ENCODE measurements around the gene SPTB.
A peak's percentile ranks its signal among the peaks of the same experiment; 100 is the strongest.

The SPTB gene

GRCh38 chr14:64729386-64730060 lies 150.2 kb downstream of the SPTB start:
- Histone ChIP-seq H3K27ac (no peak overlapping the region), H3K4me3 (no peak overlapping the region), H3K36me3 (peaks cover 21% of the 10 kb centered on the region), H4K20me1 (peaks cover 16% of the 10 kb centered on the region), H3K9me3 (no peaks in the 10 kb centered on the region), H3K4me2 (peak overlapping the region; percentile 39), H3K9ac (no peak overlapping the region), H3K27me3 (no peaks in the 10 kb centered on the region), H3K4me1 (peaks cover 51% of the 10 kb centered on the region)
- 0 out of 2 replicates have a peak, but pooled peaks have one; percentile 22 for TF ChIP-seq Cebpa-rat (IDR thresholded peaks at IDR 0.05)

GRCh38 chr14:64728856-64729255 lies 150.9 kb downstream of the SPTB start:
- H3K4me2 ChIP-seq = no peak overlapping the region
- no peaks in the 10 kb centered on the region for H3K27me3 ChIP-seq
- H3K27ac ChIP-seq = no peak overlapping the region
- H3K36me3 ChIP-seq = peaks cover 21% of the 10 kb centered on the region
- no peak overlapping the region for H3K9ac ChIP-seq
- no peaks in the 10 kb centered on the region for H3K9me3 ChIP-seq
- peaks cover 16% of the 10 kb centered on the region for H4K20me1 ChIP-seq
- no peak for TF ChIP-seq Cebpa-rat (IDR thresholded peaks at IDR 0.05)
- H3K4me1 ChIP-seq = peaks cover 53% of the 10 kb centered on the region
- H3K4me3 ChIP-seq = no peak overlapping the region

- Histone ChIP-seq H3K27me3 (no peaks in the 10 kb centered on the region), H3K9ac (no peak overlapping the region), H4K20me1 (peaks cover 16% of the 10 kb centered on the region), H3K9me3 (no peaks in the 10 kb centered on the region), H3K27ac (no peak overlapping the region), H3K4me3 (no peak overlapping the region), H3K4me1 (peaks cover 54% of the 10 kb centered on the region), H3K36me3 (peaks cover 17% of the 10 kb centered on the region), H3K4me2 (no peak overlapping the region)
- TF ChIP-seq Cebpa-rat (IDR thresholded peaks at IDR 0.05) = no peak
These were observed 151.6 kb downstream of the SPTB start for GRCh38 chr14:64728106-64728505.

GRCh38 chr14:64727551-64728071 lies 152.1 kb downstream of the SPTB start:
- Histone ChIP-seq H3K27ac (no peak overlapping the region), H3K4me3 (no peak overlapping the region), H3K36me3 (peaks cover 12% of the 10 kb centered on the region), H4K20me1 (peaks cover 16% of the 10 kb centered on the region), H3K9ac (no peak overlapping the region), H3K27me3 (no peaks in the 10 kb centered on the region), H3K4me1 (peaks cover 59% of the 10 kb centered on the region), H3K9me3 (no peaks in the 10 kb centered on the region), H3K4me2 (no peak overlapping the region)
- TF ChIP-seq Cebpa-rat (IDR thresholded peaks at IDR 0.05) = no peak

GRCh38 chr14:64726585-64726890 lies 153.2 kb downstream of the SPTB start:
- Histone ChIP-seq H3K4me2 (peak overlapping the region; percentile 81), H3K36me3 (peaks cover 6% of the 10 kb centered on the region; the same call in 1 of the 2 replicates), H3K4me3 (no peak overlapping the region), H3K9ac (no peak overlapping the region), H3K27ac (no peak overlapping the region), H4K20me1 (peaks cover 16% of the 10 kb centered on the region), H3K9me3 (no peaks in the 10 kb centered on the region), H3K27me3 (no peaks in the 10 kb centered on the region), H3K4me1 (peaks cover 70% of the 10 kb centered on the region)
- no peak for TF ChIP-seq Cebpa-rat (IDR thresholded peaks at IDR 0.05)

- peaks cover 6% of the 10 kb centered on the region; the same call in 1 of the 2 replicates for H3K36me3 ChIP-seq
- H3K27ac ChIP-seq = no peak overlapping the region
These were observed 153.7 kb downstream of the SPTB start for GRCh38 chr14:64725879-64726584.

GRCh38 chr14:64725261-64725815 lies 154.4 kb downstream of the SPTB start:
- Histone ChIP-seq H3K9me3 (no peaks in the 10 kb centered on the region), H3K9ac (no peak overlapping the region)

More at GRCh38 chr14:64725879-64726584, 153.7 kb downstream of the SPTB start:
- Histone ChIP-seq H3K4me2 (peak overlapping the region; percentile 81), H3K4me3 (no peak overlapping the region), H3K27me3 (no peaks in the 10 kb centered on the region), H3K9ac (no peak overlapping the region), H3K4me1 (peaks cover 75% of the 10 kb centered on the region), H3K9me3 (no peaks in the 10 kb centered on the region), H4K20me1 (peaks cover 16% of the 10 kb centered on the region)
- no peak for TF ChIP-seq Cebpa-rat (IDR thresholded peaks at IDR 0.05)

GRCh38 chr14:64724578-64724930 lies 155.2 kb downstream of the SPTB start:
- Histone ChIP-seq H3K9ac (no peak overlapping the region), H3K4me1 (peaks cover 76% of the 10 kb centered on the region), H3K36me3 (peaks cover 6% of the 10 kb centered on the region; the same call in 1 of the 2 replicates), H3K27me3 (no peaks in the 10 kb centered on the region), H3K4me3 (no peak overlapping the region), H3K4me2 (peak overlapping the region; percentile 81), H4K20me1 (peaks cover 16% of the 10 kb centered on the region), H3K27ac (no peak overlapping the region), H3K9me3 (no peaks in the 10 kb centered on the region)
- TF ChIP-seq Cebpa-rat (IDR thresholded peaks at IDR 0.05) = no peak

More at GRCh38 chr14:64725261-64725815, 154.4 kb downstream of the SPTB start:
- H3K4me1 ChIP-seq = peaks cover 81% of the 10 kb centered on the region
- H3K27ac ChIP-seq = no peak overlapping the region
- H4K20me1 ChIP-seq = peaks cover 16% of the 10 kb centered on the region
- peak overlapping the region; percentile 81 for H3K4me2 ChIP-seq
- TF ChIP-seq Cebpa-rat (IDR thresholded peaks at IDR 0.05) = no peak
- no peaks in the 10 kb centered on the region for H3K27me3 ChIP-seq
- H3K36me3 ChIP-seq = peaks cover 6% of the 10 kb centered on the region; the same call in 1 of the 2 replicates
- no peak overlapping the region for H3K4me3 ChIP-seq

- peaks cover 70% of the 10 kb centered on the region for H3K4me1 ChIP-seq
- no peak for TF ChIP-seq Cebpa-rat (IDR thresholded peaks at IDR 0.05)
- no peak overlapping the region for H3K9ac ChIP-seq
These were observed 155.8 kb downstream of the SPTB start for GRCh38 chr14:64723691-64724577.

More at GRCh38 chr14:64723691-64724577, 155.8 kb downstream of the SPTB start:
- Histone ChIP-seq H3K4me3 (no peak overlapping the region), H4K20me1 (peaks cover 16% of the 10 kb centered on the region), H3K4me2 (peak overlapping the region; percentile 90), H3K27ac (no peak overlapping the region), H3K9me3 (no peaks in the 10 kb centered on the region), H3K27me3 (no peaks in the 10 kb centered on the region), H3K36me3 (peaks cover 6% of the 10 kb centered on the region; the same call in 1 of the 2 replicates)

Data from BLaER1 (cell line).